ENCODE data around the gene MPRIP.

MPRIP gene

DNA sequence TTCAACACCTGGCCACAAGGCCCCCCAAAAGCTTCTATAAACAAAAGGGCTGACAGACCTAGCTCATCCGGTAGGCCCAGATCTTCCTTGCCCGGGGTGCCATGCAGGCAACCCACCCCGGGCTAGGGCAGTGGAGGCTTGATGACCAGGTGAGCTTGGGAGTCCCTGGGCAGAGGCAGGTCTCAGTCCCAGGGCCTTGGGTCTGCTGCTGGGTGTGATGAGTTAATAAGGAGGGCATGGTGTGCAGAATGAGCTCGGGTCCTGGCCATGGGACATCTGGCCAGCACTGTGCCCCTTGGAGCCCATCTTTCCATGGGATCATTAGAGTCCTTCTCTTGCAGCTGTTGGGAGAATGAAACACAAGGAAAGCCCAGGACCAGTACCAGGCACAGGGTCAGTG lies 20.2 kb upstream of the MPRIP start:
- POLR2A ChIA-PET, result interaction anchor here (0.6 kb wide), 1 partner anchor 105 kb away, joined by 4 read pairs; no protein-coding TSS in a partner anchor
- CTCF ChIA-PET, result interaction anchor here (0.8 kb wide), 1 partner anchor 21 kb away, joined by 3 read pairs; no protein-coding TSS in a partner anchor
- TF ChIP-seq, protein P1, sequence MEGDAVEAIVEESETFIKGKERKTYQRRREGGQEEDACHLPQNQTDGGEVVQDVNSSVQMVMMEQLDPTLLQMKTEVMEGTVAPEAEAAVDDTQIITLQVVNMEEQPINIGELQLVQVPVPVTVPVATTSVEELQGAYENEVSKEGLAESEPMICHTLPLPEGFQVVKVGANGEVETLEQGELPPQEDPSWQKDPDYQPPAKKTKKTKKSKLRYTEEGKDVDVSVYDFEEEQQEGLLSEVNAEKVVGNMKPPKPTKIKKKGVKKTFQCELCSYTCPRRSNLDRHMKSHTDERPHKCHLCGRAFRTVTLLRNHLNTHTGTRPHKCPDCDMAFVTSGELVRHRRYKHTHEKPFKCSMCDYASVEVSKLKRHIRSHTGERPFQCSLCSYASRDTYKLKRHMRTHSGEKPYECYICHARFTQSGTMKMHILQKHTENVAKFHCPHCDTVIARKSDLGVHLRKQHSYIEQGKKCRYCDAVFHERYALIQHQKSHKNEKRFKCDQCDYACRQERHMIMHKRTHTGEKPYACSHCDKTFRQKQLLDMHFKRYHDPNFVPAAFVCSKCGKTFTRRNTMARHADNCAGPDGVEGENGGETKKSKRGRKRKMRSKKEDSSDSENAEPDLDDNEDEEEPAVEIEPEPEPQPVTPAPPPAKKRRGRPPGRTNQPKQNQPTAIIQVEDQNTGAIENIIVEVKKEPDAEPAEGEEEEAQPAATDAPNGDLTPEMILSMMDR (IDR thresholded peaks at IDR 0.05; ENCODE audit: control extremely low read depth, extremely low read depth, low read depth, missing control alignments), result no peak
- DNase-seq (ENCODE audit: extremely low spot score), result no peak

DNA sequence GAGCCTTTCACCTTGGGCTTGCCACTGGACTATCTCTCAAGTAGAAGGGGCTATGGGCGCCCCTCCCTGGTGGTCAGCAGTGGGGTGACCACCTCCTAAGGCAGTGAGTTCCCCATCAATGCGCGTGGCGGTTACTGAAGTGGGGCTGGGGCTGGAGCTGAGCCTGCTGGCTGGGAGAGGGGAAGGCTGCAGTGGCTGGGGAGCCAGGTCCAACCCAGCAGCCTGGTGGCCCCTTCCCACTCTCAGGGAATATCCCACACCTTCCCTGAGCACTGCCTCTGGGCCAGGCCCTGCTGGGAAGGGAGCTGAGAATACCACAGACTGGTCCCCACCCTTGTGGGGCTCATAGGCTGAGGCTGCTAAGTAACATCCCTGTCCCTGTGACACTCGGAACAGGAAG lies 19.8 kb upstream of the MPRIP start:
- TF ChIP-seq, protein P1 (IDR thresholded peaks at IDR 0.05; ENCODE audit: control extremely low read depth, extremely low read depth, low read depth, missing control alignments), result no peak
- DNase-seq (ENCODE audit: extremely low spot score), result no peak
- POLR2A ChIA-PET, result no interaction called here
- CTCF ChIA-PET, result interaction anchor here (0.8 kb wide), 1 partner anchor 22 kb away, joined by 3 read pairs; no protein-coding TSS in a partner anchor

DNA sequence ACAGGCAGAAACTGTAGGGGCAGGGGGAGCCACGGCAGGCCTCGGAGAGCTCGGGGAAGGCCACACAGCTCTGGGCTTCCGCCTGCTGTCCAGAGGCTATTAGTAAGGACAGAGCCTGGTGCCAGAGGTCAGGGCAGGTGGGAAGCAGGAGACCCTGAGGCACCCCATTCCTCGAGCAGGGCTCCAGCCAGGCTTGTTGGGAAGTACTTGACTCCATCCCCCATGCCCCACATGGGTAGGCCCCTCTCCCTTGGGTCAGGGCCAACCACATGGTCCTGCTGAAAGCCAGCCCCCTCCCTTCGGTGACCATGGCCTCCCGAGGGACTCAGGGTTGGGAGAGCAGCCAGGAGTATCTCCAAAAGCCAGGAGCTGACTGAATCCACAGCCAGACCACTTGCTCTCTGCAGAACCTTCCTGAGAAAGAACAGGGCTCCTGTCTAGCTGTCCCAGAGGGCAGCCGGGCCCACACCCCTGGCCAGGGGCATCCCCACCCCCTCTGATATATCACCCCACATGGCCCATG lies 17.4 kb upstream of the MPRIP start:
- TF ChIP-seq, protein P1 (IDR thresholded peaks at IDR 0.05; ENCODE audit: control extremely low read depth, extremely low read depth, low read depth, missing control alignments), result no peak
- ChIA-PET POLR2A (no interaction called here), CTCF (interaction anchor here (0.9 kb wide), 1 partner anchor 12 kb away, joined by 4 read pairs; no protein-coding TSS in a partner anchor)
- no peak for DNase-seq (ENCODE audit: extremely low spot score)

DNA sequence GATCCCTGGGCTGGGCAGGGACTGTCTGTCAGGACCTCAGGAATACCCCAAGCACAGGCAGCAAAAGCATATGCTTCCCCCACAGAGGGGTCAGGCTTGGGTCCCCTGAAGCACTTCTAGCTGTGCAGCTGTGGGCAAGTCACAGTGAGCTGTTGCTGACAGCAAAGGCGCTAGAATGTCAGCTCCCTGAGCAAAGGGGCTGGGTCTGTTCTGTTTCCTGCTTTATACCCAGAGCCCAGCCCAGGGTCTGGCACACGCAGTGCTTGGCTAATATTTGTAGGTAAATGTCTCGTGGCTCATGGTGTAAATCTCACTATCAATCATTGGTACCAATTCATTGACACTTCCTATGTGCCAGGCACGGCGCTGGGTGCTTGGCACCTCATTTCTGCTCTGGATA lies 16.6 kb upstream of the MPRIP start:
- DNase-seq (ENCODE audit: extremely low spot score), result no peak
- POLR2A ChIA-PET, result no interaction called here
- CTCF ChIA-PET, result interaction anchor here (0.9 kb wide), 1 partner anchor 11 kb away, joined by 4 read pairs; no protein-coding TSS in a partner anchor
- TF ChIP-seq, protein P1 (IDR thresholded peaks at IDR 0.05; ENCODE audit: control extremely low read depth, extremely low read depth, low read depth, missing control alignments), result no peak

DNA sequence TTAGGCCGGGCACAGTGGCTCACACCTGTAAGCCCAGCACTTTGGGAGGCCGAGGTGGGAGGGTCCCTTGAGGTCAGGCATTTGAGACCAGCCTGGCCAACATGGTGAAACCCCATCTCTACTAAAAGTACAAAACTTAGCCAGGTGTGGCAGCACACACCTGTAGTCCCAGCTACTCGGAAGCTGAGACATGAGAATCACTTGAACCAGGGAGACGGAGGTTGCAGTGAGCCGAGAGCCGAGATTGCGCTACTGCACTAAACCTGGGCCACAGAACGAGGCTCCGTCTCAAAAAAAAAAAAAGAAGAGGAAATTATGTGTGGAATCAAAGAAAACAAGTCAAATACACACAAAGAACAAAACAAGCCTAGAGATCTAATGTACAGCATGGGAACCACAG lies 16.1 kb upstream of the MPRIP start:
- ChIA-PET POLR2A (no interaction called here), CTCF (interaction anchor here (1.2 kb wide), 1 partner anchor 35 kb away, joined by 3 read pairs; no protein-coding TSS in a partner anchor)
- DNase-seq (ENCODE audit: extremely low spot score), result no peak
- TF ChIP-seq, protein P1 (IDR thresholded peaks at IDR 0.05; ENCODE audit: control extremely low read depth, extremely low read depth, low read depth, missing control alignments), result no peak

DNA sequence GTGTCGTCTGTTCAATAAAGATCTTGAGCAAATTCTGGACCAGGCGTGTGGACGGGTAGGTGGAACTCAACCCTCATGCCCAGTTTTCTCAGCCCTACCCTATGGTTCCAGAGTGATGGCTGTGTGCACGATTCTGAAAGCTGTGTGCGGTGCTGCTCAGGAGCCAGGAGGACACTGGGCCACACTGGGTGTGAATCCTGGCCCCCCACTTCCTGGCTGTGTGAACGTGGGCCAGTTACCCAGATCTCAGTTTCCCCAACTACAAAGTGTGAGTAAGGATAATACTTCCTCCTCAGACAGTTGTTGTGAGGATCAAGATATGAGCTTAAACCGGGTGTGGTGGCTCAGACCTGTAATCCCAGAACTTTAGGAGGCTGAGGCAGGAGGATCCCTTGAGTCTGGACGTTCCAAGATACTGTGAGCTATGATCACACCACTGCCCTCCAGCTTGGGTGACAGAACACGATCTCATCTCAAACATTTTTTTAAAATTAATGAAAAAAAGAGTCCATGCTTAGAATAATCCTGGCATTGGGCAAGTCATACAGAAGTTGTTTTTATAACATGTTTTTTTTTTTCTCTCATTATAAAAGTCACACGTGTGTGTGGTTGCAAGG lies 14.7 kb upstream of the MPRIP start:
- ChIA-PET POLR2A (no interaction called here), CTCF (interaction anchor here (1.0 to 1.5 kb wide), 4 partner anchors 14 to 57 kb away, joined by 3 read pairs; no protein-coding TSS in a partner anchor)
- no peak for DNase-seq (ENCODE audit: extremely low spot score)
- TF ChIP-seq, protein P1 (IDR thresholded peaks at IDR 0.05; ENCODE audit: control extremely low read depth, extremely low read depth, low read depth, missing control alignments), result no peak
